Activated CD8-positive, alpha-beta memory T cell treated with anti-CD3 and anti-CD28 coated beads, Interleukin-2, amount 50 U/mL, for 4 hours (primary cell): ENCODE data around the gene CNNM1.

Experiments used
- DNase-seq: peaks from one replicate; pipeline ENCODE4 v3.0.0-alpha.2; 2020

Gene CNNM1

DNA sequence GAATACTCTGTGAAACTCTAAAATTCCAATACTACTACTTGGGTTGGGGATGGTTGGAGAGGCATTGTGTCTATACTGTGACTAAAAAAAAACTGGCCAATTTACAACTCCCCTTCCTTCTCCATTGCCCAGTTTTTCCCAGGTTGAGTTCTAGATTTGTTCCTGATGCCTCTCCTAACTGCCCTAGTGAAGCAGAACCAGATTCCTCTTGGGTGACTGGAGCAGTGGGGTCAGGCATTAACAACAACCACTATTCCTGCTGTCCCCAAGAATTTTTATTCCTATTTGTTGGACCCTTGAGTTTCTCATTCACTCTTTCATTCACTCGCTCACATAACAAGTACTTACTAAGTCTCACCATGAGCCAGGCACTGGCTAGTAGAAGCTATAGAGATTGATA, 95.5 kb downstream of the CNNM1 start:
- no peak for DNase-seq

- no peak for DNase-seq
Observed at GRCh38 chr10:99425204-99425603, 96.0 kb downstream of the CNNM1 start.

DNA sequence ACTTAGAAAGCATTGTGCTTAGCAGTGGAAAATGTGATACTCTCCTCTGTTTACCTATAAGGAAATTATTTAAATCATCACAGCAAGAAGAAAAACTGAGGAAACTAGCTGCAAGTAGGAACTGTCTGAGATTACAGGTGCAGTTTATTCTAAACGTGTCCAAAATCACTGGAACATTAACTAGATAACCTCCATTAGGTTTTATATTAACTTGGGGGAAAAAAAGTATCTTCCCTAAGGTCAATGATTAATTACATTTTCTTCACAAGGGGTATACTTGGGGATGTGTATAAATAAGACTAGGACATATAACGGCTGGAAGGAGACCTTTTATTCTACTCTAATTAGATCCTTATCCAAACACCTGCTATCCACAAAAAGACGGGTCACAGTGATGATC, 97.5 kb downstream of the CNNM1 start:
- no peak for DNase-seq

DNA sequence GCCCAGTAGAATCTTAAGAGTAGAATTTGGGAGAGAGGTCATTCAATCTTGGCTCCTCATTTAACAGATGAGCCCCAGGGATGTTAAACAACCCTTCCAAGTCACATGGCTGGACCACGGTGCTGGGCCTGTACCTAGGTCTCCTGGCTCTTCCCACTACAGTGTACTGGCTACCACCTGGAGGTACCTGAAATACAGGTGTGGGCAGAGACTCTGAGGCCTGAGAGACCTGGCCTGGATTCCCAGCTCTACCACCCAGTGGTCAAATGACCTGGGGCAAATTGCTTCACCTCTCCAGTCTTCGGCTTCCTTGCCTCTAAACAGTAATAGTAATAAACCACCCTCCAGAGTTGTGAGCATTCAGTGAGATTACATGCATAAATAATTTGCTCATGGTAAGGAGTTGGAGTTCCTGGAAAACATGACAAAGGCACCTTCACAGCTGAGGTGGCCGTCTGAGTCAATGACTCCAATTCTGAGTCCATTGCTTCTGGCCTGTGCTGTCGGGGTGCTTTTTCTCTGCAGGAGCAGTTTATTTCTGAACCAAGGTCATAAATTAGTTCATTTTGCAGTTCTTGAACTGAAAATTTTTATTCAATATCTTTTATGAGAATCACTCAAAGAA, 98.5 kb downstream of the CNNM1 start:
- no peak for DNase-seq

- no peak for DNase-seq
Observed at GRCh38 chr10:99429517-99430095, 100.5 kb downstream of the CNNM1 start.

GRCh38 chr10:99430116-99430450, 100.9 kb downstream of the CNNM1 start:
- DNase-seq: no peak

GRCh38 chr10:99430451-99431189, 101.5 kb downstream of the CNNM1 start, which contains the start of gene GOT1:
GOT1 (minus strand) TSS chr10:99430624; CDS start chr10:99430565, 59 bp downstream.
- DNase-seq: peak; percentile 91

GRCh38 chr10:99431190-99431760, 102.1 kb downstream of the CNNM1 start:
- DNase-seq: no peak

DNA sequence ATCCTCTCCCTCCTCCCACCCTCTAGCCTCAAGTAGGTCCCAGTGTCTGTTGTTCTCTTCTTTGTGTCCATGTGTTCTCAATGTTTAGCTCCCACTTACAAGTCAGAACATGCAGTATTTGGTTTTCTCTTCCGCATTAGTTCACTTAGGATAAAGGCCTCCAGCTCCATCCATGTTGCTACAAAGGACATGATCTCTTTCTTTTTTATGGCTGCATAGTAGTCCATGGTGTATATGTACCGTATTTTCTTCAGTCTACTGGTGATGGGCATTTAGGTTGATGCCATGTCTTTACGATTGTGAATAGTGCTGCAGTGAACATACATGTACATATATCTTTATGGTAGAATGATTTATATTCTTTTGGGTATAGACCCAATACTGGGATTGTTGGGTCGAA, 102.9 kb downstream of the CNNM1 start:
- no peak for DNase-seq

DNA sequence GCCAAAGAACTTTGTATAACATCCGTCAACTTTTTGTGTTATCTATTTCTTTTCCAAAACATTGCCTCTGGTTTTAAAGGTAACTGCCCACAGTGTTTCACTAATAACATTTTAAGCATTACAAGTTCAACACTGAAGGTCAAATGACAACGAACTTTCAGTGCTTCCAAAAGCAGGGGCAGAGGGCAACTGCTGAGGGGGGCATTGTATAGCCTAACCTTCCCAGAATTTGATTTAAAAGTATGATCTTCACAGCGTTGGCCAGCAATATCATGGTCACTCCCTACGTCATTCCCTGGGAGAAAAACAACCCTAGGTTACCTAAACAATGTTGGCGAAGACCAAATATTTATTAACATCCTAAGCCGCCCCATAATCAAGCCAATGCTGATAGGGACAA, 103.7 kb downstream of the CNNM1 start:
- no peak for DNase-seq

- DNase-seq: no peak
Observed at GRCh38 chr10:99433378-99434020, 104.3 kb downstream of the CNNM1 start.

DNA sequence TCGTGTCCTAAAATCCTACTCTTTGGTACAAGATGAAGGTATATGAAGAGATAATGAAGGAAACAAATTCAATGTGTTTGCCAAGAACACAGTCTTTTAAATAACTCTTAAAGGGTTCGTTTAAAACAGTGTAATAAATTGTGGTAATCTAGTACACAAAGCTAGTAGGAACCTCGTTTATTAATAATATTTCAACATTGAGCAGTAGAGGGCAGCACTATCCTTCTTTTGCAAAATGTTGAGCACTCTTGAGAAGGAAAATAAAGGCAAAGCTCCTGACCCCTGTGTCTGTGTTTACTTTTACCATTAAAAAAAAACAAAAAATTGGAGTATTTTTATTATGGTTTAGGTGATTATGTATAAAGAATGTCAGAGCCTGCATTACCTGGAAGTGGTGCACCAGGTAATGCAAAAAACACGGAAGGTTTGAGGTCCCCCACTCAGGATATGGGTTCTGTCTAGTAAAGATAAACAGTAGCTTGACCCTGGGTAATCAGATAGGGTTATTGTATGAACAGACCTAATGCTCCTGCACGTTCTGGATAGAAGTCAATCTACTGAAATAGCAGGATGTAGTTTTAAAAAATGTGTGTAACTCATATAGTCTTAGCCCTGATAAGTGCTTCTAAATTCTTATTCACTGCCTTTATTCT, 107.0 kb downstream of the CNNM1 start:
- DNase-seq: no peak

DNA sequence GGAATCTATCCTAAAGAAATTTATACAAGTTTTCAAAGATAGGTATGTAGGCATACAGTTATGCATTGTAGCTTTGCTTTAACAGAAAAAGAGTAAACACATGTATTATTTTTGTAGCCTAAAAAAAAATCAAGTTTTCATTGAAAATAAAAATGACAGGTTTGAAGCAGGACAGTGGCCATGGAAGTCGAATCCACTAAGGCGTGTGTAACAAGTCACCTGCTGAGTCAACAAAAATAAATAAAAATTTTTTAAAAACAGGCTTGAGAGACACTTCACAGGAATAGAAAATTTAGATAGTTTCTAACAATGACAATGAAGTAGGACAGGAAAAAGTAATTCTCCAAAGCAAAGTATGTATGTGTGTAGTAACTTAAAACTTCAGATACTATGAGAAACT, 109.7 kb downstream of the CNNM1 start:
- DNase-seq: no peak

GRCh38 chr10:99442394-99442793, 113.2 kb downstream of the CNNM1 start:
- no peak for DNase-seq

- no peak for DNase-seq
Observed at GRCh38 chr10:99443500-99443899, 114.3 kb downstream of the CNNM1 start.
